Amniotic epithelial cell (primary cell): ENCODE measurements around the gene RNF223.
"Not testable (repeated sequence)": the region's sequence is repeated elsewhere in the genome, so short reads cannot be mapped to it uniquely, and the experiment has no call there.

Experiments
- DNase-seq: peaks from one replicate; pipeline ENCODE4 v3.0.0-alpha.2; 2010; ENCODE audit warnings: low read depth

Gene RNF223

DNA sequence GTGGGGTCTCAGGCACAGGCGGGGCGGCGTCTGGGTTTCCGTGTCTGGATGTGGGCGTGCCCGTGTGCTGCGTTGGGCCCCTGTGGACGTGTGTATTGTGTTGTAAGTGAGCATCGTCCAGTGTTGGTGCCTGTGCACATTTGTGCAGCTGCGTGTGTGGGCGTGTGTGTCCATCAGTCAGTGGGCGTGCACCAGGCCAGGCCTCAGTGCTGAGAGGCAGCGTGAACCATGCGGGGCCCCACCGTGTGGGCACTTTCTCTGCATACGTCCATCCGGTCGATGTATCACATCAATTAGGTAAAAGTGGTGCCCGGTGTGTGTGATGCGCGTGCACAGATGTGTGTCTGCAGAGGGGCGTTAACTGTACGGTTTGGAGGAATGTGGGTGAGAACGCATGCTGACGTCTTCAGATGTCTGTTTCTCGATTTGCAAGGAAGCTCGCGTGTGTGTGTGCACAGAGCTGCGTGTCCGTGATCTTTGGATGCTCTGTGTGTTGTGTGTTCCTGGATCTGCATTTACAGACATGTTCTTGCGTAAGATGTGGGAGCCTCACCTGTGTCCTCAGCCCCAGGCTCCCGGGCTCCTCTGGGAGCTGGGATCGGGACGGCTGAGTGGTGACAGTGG lies 29.5 kb downstream of the RNF223 start:
- no peak for DNase-seq

DNA sequence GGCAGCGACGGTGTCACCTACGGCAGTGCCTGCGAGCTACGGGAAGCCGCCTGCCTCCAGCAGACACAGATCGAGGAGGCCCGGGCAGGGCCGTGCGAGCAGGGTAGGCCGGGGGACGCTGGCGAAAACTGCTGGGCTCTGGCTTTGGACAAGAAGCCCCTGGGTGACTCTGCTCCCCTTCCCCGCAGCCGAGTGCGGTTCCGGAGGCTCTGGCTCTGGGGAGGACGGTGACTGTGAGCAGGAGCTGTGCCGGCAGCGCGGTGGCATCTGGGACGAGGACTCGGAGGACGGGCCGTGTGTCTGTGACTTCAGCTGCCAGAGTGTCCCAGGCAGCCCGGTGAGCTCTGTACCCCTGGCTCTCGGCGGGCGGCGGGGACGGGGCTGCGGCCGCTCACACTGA lies 30.2 kb downstream of the RNF223 start:
- no peak for DNase-seq

DNA sequence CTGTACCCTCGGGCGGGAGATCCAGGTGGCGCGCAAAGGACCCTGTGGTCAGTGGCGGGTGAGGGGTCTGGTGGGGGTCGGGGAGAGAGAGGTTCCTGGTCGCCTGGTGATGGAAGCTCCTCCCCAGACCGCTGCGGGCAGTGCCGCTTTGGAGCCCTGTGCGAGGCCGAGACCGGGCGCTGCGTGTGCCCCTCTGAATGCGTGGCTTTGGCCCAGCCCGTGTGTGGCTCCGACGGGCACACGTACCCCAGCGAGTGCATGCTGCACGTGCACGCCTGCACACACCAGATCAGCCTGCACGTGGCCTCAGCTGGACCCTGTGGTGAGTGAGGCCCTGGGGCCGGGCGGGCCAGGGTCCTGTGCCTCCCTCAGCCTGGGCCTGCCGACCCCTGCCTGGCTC lies 30.7 kb downstream of the RNF223 start:
- no peak for DNase-seq

DNA sequence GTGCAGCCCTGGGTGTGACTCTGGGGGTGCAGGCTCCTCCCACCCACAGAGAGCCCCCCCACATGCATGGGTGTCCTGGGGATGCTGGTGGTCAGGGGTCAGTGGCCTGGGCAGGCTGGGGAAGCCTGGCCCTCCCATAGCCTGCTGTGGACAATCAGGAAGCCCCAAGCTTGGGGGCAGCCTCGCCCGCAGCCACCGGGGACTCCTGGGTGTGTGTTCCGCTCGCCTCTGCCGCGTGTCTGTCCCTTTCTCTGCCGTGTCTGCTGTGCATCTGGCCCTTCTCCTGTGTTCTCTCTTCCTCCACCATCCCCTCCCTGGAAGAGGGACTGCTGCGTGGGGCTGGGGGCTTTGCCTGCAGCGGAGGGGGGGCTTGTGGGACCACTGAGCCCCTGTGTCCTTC lies 31.3 kb downstream of the RNF223 start:
- no peak for DNase-seq

DNA sequence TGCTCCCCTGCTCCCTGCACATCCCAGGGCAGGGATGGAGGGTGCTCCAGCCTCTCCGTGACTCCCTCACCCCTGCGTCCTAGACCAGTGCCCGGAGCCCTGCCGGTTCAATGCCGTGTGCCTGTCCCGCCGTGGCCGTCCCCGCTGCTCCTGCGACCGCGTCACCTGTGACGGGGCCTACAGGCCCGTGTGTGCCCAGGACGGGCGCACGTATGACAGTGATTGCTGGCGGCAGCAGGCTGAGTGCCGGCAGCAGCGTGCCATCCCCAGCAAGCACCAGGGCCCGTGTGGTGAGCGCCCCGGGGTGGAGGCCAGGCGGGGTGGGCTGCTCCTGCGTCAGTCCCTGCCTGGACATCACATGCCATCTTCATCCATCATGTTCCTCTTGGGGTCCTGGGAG lies 32.2 kb downstream of the RNF223 start:
- no peak for DNase-seq

DNA sequence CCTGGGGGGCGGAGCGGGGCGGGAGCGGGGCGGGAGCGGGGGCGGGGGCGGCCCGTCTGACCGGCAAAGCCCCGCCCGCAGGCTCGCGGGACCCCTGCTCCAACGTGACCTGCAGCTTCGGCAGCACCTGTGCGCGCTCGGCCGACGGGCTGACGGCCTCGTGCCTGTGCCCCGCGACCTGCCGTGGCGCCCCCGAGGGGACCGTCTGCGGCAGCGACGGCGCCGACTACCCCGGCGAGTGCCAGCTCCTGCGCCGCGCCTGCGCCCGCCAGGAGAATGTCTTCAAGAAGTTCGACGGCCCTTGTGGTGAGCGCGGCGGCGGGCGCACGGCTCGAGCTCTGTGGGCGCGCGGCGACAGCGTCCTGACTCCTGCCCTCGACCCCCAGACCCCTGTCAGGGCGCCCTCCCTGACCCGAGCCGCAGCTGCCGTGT lies 33.0 kb downstream of the RNF223 start:
- DNase-seq = no peak

DNA sequence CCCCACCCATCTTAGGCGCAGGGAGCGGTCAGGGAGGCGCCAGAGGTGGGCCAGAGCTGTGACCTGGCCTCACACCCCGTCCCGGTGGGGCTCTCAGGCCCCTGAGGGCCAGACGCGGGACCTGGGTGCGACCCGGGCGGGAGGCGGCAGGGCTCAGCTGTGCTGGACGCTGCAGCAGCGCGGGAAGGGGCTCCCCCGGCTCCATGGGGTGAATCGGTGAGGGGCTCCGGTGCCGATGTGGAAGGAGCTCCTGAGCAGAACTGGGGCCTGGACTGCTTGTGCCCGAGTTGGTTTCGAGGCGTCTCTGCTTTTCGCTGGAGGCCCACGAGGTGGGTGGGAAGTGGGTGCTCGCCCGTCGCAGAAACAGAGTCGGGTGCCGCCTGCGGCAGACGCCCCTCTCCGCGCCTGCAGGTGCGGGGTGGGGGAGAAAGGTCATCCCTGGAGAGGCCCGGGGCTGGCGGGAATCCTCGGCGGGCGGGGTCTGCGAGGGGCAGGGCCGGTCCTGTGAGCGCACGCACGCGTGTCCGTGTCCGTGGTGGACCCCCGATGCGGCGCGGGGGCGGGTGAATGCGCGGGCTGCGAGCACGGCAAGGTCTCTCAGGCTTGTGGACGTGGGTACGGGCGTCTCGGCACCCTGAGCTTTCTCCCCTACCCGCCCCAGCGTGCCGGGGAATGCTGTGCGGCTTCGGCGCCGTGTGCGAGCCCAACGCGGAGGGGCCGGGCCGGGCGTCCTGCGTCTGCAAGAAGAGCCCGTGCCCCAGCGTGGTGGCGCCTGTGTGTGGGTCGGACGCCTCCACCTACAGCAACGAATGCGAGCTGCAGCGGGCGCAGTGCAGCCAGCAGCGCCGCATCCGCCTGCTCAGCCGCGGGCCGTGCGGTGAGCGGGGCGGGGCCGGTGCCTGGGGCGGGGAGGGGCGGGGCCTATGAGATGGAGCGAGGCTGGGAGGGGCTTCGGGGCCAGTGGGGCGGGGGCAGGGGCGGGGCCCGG lies 33.8 kb downstream of the RNF223 start:
- DNase-seq = peak; percentile 77

DNA sequence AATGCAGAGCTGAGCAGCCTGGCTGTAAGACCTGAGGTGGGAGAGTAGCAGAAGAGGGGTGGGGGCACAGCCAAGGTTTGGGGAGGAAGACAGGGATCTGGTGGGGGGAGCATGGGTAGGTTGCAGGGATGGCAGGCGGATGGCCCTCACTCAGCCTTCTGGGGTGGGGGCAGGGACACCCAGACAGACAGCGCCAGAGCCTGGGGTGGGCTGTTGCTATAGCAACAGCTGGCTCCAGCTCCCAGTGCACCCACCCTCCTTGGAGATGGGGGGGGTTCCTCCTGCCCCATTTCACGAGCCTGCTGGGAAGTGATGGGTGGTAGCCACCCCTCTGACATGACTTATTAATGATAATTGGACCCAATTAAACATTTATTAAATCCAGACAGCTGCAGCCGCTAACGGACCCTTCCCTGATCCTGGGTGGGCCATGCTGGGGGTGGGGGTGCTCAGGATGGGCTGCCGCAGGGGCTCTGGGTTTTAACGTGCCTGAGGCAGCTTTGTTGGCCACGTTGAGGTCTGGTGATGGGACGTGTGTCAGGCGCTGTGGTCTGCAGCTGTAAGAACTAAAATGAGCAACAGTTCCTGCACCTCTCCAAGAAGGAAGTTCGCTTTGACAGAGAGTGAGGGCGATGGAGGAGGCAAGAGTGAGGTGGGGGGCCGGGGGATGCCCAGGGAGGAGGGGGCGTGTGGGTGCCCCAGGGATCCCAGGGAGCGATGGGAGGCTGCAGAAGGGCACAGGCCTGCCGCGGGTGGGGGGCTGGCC lies 34.8 kb downstream of the RNF223 start:
- no peak for DNase-seq

DNA sequence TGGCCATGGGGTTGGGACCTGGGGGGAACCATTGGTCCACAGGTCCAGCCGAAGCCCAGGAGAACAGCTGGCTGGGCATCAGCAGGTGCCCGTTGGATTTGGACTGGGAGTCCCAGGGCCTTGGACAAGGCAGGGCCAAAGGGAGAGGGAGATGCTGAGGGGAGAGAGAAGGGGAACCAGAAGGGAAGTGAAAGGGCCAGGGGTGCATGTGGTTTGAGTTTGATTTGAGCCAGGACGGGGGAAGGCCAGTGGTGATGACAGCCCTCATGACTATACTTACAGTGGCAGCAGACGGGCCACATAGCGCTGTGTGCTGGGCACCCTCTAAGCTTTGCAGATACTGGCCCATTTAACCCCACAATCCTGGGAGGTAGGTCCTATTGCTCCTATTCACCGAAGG lies 35.4 kb downstream of the RNF223 start:
- DNase-seq = no peak

DNA sequence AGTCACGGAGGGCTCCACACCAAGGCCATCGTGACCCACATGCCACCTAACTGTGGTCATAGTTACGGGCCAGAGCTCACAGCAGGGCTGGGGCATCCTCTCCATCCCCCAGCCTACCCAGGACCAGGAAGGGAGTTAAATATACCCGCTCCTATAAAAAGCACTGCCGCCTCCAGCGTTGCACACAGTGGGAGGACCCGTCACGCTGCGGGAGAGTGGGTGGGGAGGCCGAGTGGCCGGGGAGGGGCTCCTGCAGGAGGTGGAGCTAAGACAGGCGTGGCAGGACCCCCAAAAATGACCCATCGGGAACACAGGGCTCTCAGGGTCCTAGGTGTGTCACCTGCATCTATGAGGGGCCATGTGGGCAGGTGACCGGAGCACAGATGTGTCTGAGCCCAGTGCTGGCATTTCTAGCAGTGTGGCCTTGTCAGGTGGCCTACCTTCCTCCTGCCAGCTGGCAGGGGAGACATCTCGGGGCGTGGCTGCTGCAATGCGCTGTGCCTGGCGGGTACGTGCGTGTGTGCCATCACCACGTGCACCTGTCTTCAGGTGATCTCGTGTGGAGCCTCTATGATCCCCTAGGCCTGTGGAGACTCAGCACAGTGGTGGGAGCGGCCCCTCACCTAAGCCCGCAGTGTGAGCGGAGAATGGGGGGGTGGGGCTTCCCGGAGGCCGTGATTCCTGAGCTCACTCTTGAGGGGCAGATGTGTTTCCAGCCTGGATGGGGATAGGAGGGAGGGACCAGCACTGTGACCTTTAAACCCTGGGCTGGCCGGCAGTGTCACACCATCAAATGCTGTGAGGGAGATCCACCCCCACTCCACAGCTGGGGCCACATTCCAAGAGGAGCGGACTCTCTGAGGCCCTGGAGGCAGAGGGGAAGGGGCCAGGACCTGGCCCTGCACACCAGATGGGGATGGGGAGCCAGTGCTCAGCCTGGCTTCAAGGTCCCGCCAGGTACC lies 36.5 kb downstream of the RNF223 start:
- DNase-seq = no peak

DNA sequence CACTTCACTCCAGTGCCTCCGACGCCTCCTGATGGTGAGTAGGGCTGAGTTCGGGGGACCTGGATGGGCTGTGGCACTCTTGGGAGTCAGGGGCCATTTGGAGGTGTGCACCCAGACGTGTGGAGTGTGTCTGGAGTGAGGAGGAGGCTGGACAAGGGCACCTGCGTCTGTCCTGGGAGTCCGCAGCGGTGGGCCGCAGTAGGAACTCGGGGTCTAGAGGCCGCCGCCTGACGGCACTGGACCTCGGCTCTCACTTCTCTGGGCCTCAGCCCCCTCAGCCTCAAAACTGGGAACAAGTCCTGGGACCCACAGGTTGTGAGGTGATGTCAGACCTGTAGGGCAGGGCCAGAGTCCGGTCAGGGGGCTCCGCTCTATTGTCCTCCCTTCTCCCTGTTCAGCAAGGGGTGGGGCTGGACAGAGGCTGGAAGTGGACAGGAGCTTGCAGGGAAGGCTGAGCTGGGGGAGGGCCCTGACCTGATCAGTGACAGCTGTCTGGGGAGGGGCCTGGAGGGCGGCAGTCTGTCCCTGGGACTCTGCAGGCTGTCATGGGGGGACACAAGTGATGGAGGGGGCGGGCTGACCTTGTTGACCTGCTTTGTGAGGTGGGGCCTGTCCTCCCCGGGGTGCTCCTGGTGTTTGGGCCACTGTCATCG lies 38.7 kb downstream of the RNF223 start:
- no peak for DNase-seq

DNA sequence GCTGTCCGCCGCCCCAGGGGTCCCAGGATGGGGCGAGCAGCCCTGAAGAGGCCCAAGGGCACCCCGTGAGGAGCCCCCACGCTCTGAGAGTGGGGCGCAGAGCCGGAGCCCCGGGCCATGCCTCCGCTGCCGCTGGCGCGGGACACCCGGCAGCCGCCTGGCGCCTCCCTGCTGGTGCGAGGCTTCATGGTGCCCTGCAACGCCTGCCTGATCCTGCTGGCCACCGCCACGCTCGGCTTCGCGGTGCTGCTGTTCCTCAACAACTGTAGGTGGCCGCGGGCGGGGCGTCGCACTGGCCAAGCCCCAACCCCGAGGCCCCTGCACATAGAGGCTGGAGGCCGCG lies 39.7 kb downstream of the RNF223 start:
- DNase-seq = no peak

DNA sequence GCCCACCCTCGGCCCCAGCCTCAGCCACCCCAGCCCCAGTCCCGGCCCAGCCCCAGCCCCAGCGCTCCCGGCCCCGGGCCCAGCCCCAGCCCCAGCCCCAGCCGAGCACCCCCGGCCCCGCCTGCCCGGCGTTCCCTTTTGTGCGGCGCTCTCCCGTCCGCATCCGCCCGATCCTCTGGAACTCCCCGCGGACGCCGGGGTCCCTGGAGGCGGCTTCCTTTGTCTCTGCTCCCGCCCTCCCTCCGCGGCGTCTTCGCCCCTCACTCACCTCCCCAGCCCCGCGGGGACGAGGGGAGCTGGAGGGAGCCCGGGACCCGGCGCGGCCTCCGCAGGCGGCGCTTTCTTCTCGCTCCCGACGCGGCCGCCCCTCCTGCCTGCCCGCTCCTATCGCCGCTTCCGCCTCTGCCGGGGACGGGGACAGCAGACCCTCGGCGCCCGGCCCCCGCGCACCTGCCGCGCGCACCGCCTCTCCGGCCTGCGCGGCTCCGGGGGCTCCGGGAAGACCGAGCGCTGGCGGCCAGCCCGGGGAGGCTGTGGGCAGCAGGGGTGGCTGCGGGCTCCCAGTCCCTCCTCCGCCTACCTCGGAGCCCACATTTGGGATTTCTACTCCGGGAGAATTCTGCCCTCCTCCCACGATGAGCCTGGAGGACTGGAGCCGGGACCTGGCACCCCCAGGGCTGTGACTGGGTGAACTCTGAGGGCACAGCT lies 40.2 kb downstream of the RNF223 start:
- DNase-seq = no peak

DNA sequence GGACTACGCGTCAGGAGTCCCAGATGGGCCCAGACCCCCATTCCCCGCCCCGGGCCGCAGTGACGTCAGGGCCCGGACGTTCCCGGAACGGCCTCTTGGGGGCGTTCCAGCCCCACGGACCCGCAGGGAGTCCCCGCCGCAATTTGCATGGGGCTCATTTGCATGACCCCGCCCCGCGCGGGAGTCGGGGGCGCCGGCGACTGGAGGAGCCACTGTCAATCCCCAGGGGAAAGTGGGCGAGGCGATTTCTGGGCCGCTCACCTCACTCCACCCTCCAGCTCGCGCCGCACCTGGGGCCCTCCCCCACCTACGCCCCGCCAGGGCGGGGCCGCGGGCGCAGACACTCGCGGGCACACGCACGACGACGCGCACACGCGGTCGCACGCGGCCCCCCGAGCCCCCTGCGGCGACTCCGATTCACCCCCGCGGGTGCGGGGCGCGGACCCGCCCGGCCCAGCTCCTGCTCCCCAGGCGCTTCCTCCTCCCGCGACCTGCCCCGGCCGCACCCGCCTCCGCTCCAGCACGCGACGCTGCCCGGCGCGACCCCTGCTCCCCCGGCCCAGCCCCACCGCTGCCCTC lies 41.0 kb downstream of the RNF223 start:
- DNase-seq = peak; percentile 66

DNA sequence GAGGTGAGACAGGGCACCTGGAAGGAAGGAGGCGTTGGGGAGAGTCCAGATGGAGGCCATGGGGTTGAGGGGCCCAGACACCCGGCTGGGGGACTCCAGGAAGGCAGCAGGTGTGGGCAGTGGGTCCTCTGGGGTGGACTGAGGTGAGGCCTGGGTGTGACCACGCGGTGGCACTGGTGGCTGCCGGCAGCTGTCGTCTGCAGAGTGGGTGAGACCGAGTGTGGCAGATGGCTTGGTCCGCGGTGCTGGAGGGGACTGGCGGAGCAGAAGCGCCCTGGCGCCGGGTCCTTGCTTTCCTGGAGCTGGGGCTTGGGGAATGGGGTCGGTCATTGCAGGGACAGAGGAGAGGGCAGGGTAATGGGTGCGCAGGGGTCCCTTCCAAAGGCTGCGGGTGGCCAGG lies 41.7 kb downstream of the RNF223 start:
- no peak for DNase-seq

DNA sequence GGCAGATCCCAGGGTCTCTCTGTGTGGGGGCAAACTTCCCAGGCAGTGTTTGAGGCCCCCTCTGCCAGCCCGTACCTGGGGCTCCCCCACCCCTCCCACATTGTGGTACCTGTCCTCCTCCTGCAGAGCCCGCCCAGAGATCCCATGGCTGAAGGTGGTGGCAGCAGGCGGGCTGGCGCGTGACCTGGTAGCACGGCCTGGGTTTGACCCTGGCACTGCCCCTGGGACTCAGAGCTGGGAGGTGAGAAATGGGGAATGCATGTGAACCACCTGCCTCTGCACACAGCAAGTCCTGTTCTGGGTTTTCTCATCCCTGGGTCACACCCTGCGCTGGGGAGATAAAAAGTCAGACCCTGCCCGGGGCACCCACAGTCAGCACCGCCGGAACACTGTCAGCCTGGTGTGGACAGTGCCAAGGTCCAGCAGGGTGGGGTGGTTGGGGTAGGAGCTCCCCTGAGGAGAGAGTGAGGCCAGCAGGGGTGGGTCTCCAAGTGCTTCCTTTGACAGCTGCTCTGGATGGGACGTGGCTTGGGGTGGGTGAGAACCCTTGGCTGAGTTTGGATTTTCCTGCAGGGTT lies 42.4 kb downstream of the RNF223 start:
- no peak for DNase-seq

DNA sequence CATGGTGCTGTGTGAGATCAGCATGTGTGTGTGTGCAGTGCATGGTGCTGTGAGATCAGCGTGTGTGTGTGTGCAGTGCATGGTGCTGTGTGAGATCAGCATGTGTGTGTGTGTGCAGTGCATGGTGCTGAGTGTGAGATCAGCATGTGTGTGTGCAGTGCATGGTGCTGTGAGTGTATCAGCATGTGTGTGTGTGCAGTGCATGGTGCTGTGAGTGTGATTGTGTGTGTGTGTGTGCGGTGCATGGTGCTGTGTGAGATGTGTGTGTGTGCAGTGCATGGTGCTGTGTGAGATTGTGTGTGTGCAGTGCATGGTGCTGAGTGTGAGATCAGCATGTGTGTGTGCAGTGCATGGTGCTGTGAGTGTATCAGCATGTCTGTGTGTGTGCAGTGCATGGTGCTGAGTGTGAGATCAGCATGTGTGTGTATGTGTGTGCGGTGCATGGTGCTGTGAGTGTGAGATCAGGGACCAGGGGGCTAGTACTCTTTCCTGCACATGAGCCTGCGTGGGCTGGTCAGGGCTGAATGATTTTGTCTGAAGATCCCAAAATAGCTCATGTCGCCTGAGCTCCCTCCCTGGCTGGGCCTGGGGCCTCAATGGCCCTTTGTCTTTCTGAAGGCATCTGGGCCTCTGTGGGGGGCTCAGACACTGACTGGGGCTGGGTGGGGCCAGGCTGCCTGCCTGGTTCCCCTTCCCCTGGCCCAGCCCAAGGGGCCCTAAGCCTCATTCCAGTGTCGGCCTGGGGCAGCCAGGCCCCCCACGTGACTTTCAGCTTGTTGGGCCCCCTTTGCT lies 43.0 kb downstream of the RNF223 start:
- not testable (repeated sequence) for DNase-seq

DNA sequence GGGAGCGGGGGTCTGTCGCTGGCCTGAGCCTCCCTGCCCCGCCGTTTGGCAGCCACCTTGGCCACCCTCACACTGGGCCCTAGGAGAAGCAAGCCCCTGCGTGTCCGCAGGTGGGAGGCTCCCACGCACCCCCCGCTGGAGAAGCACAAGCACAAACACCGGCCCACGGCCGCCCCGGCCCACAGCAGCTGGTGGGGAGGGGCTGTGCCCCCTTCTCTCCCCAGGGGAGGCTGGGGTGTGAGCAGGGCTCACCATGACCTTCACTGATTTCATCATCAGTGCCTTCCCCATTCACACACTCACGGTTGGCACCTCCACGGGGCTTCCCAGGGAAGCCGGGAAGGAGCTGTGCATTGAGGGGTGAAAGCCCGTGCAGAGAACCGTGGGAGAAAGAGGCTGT lies 46.3 kb downstream of the RNF223 start:
- DNase-seq = no peak
